Glomerular visceral epithelial cell (primary cell): ENCODE results near the gene LMF1.
A peak's percentile ranks its signal among the peaks of the same experiment; 100 is the strongest.
"Not testable (repeated sequence)": the region's sequence is repeated elsewhere in the genome, so short reads cannot be mapped to it uniquely, and the experiment has no call there.

Source experiments
- DNase-seq: peaks from one replicate; pipeline ENCODE4 v3.0.0-alpha.2; 2016; ENCODE audit errors: extremely low spot score

Gene LMF1

DNA sequence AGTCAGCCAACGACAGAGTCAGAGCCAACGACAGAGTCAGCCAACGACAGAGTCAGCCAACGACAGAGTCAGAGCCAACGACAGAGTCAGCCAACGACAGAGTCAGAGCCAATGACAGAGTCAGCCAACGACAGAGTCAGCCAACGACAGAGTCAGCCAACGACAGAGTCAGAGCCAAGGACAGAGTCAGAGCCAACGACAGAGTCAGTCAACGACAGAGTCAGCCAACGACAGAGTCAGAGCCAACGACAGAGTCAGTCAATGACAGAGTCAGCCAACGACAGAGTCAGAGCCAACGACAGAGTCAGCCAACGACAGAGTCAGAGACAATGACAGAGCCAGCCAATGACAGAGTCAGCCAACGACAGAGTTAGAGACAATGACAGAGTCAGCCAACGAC, 22.0 kb downstream of the LMF1 start:
- not testable (repeated sequence) for DNase-seq

GRCh38 chr16:947922-948303, 22.9 kb downstream of the LMF1 start:
- DNase-seq = not testable (repeated sequence)

GRCh38 chr16:947255-947921, 23.4 kb downstream of the LMF1 start:
- DNase-seq = no peak

GRCh38 chr16:946048-946395, 24.8 kb downstream of the LMF1 start:
- no peak for DNase-seq

GRCh38 chr16:945271-946047, 25.3 kb downstream of the LMF1 start:
- DNase-seq = no peak

- DNase-seq = no peak
Measured at GRCh38 chr16:943971-944370, 26.8 kb downstream of the LMF1 start.

DNA sequence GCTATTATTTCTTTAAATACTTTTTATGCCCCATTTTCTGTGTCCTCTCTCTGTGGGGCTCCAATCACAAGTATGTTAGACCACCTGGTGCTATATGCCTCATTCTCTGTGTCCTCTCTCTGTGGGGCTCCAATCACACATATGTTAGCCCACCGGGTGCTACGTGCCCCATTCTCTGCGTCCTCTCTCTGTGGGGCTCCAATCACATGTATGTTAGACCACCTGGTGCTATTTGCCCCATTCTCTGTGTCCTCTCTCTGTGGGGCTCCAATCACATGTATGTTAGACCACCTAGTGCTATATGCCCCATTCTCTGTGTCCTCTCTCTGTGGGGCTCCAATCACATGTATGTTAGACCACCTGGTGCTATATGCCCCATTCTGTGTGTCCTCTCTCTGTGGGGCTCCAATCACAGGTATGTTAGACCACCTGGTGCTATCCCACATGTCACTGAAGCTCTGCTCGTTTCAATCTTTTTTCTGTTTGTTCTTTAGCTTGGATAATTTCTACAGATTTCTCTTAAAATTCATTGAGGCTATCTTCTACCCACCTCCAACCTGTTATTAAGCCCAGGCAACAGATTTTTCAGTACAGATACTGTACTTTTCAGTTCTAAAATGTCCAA, 28.2 kb downstream of the LMF1 start:
- no peak for DNase-seq

GRCh38 chr16:939941-940340, 30.8 kb downstream of the LMF1 start:
- DNase-seq = no peak

DNA sequence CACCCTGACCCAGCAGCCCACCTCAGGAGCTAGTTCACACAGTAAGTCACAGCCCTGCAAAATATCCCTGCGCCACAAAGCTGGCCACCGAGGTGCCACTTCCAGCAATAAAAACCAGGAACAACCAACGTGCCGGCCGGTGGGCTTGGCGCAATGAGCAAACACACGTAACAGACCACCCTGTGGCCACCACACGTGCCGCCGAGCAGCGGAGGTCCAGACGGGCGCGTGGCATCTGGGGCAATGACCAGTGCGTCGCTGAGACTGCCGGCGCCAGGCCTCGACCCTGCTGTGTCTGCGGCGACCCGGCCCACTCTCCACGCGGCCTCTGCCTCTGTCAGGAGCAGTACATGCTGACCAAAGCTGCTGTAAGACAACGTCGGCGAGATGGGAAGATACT, 31.5 kb downstream of the LMF1 start:
- DNase-seq = no peak

DNA sequence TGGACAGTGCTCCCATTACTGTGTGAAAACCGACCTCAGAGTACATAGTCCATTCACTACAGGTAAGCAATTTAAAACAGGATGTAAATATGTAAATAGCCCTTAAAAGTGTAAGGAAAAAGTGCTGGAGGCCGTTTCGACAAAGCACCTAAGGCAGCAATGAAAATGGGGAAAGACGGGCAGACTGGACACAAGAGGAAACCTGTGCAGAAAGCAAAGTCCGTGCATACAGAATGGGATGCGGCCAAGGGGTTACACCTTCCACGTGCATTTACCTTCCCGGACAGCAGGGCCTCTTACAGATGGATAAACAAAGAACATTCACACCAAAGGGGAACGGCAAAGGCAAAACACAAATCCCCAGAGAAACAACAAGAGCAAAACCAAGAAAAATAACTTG, 32.0 kb downstream of the LMF1 start:
- DNase-seq = no peak

DNA sequence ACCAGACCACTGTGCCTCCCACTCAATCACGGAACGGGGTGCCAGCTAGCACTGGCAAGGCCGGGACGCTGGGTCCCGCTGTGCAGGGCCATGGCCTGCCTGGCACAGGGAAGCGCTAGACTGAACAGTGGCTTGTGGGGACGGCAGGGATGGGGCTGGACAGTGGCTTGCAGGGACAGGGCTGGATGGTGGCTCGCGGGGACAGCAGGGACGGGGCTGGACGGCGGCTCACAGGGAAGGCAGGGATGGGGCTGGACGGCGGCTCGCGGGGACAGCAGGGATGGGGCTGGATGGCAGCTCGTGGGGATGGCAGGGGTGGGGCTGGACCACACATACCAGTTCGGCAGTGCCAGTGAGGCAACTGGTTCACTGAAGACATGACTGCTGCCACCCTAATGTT, 32.6 kb downstream of the LMF1 start:
- DNase-seq = no peak

GRCh38 chr16:937723-938122, 33.1 kb downstream of the LMF1 start:
- no peak for DNase-seq

- no peak for DNase-seq
Measured at GRCh38 chr16:937311-937710, 33.5 kb downstream of the LMF1 start.

DNA sequence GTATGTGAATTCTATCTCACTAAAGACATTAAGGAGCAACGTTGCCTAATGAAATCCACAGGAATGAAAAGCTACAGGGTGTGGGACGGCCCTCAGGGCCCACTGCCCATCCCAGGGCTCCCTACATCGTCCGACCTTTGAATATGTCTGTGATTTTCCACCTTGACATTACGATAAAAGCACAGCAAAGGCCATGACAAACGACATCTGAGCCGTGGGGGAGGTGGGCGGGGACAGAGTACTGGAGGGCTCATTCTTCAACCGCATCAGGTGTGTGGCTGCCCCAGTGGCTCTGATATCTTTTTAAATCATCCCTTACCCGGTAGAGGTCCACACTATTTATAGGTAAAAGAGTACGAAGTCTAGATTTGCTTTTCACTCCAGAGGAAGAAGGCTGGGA, 35.1 kb downstream of the LMF1 start:
- no peak for DNase-seq

- no peak for DNase-seq
Measured at GRCh38 chr16:934178-934577, 36.6 kb downstream of the LMF1 start.

- no peak for DNase-seq
Measured at GRCh38 chr16:933581-933980, 37.2 kb downstream of the LMF1 start.

DNA sequence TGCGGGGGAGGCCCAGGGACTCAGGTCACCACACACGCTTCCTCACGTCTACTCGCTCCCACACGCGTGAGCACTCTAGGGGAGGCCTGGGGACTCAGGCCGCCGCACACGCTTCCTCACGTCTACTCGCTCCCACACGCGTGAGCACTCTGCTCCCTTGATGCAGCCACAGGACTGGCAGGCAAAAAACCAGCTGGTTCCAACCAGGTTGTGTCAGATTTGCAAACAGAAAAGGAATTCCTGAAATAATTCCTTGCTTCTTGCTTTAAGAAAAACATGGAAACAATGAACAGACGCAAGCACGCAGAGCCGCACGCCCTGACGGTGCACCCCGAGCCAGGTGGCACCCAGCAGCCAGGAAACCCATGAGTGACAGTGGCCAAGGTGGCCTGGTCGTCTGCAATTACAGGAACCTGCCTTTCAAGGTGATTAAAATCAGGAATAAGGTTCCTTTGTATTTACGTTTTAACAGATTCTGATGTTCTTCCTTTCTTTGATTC, 37.9 kb downstream of the LMF1 start:
- no peak for DNase-seq

- DNase-seq = peak; percentile 6
Measured at GRCh38 chr16:931626-932500, 38.9 kb downstream of the LMF1 start.

GRCh38 chr16:931171-931570, 39.6 kb downstream of the LMF1 start:
- DNase-seq = no peak

DNA sequence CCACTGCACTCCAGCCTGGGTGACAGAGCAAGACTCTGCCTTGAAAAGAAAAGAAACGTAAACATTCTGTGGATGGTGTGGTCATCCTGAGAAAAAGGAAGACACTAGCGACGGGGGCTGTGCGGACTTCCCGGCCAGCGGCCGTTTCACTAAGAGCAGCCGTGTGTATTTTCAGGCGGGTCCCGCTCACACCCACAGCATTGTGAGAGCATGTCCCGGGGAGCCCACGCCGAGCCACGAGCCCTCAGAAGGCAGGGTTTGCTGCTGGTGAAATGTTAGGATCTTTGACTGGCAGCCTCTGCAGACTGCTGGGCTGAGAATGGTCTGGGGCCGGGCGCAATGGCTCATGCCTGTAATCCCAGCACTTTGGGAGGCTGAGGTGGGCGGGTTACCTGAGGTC, 40.3 kb downstream of the LMF1 start:
- no peak for DNase-seq

DNA sequence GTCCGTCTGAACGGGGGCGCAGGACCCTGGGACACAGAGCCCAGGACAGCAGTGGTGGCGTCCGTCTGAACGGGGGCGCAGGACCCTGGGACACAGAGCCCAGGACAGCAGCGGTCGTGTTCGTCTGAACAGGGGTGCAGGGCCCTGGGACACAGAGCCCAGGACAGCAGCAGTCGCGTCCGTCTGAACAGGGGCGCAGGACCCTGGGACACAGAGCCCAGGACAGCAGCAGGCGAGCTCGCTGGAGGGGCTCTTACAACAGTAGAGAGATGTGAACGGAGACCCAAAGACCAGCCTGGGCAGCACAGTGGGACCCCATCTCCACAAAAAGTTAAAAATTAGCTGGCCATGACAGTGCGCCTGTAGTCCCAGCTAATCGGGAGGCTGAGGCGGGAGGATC, 40.7 kb downstream of the LMF1 start:
- DNase-seq = no peak
